Stomach (tissue), 4 donors: ENCODE data around the gene NMNAT2.

Experiments used
- CTCF ChIP-seq, 7 experiments: fragments of 450-650 bp in 4 of 7; fragments of 200-600 bp in 3 of 7; sonication (generic) in 3 of 7; IDR thresholded peaks; one replicate each; pipeline ENCODE4 v1.5.1; 2016 to 2019; ENCODE audit warnings: antibody characterized with exemption in 7 of 7, control low read depth in 2 of 7, mild to moderate bottlenecking in 1 of 7
- POLR2A ChIP-seq, 4 donors: fragments of 450-650 bp; IDR thresholded peaks; one replicate each; pipeline ENCODE4 v1.6.1; 2016; ENCODE audit warnings: antibody characterized with exemption in 4 of 4, control low read depth in 2 of 4, mild to moderate bottlenecking in 1 of 4, moderate library complexity in 1 of 4
- POLR2AphosphoS5 ChIP-seq, 3 donors: sonication (generic); formaldehyde crosslinking; IDR thresholded peaks; one replicate each; pipeline ENCODE4 v1.6.1; 2016; ENCODE audit warnings: antibody characterized with exemption in 3 of 3

GRCh38 chr1:183300395-183300794, 117.8 kb downstream of the NMNAT2 start:
- TF ChIP-seq CTCF (IDR thresholded peaks at IDR 0.05), result no peak
- no peak for TF ChIP-seq POLR2AphosphoS5 (IDR thresholded peaks at IDR 0.05)
- TF ChIP-seq POLR2A (IDR thresholded peaks at IDR 0.05), result no peak
